Measurements from ENCODE around the gene AGO3. TPM values are rescaled to one million over a fixed set of nuclear protein-coding genes. Genes with fewer than 3 reads are reported as not detected.

AGO3 gene
- total and polyA plus RNA-seq, 7 donors: 2.2 to 17.6 (median 10.4) TPM

DNA sequence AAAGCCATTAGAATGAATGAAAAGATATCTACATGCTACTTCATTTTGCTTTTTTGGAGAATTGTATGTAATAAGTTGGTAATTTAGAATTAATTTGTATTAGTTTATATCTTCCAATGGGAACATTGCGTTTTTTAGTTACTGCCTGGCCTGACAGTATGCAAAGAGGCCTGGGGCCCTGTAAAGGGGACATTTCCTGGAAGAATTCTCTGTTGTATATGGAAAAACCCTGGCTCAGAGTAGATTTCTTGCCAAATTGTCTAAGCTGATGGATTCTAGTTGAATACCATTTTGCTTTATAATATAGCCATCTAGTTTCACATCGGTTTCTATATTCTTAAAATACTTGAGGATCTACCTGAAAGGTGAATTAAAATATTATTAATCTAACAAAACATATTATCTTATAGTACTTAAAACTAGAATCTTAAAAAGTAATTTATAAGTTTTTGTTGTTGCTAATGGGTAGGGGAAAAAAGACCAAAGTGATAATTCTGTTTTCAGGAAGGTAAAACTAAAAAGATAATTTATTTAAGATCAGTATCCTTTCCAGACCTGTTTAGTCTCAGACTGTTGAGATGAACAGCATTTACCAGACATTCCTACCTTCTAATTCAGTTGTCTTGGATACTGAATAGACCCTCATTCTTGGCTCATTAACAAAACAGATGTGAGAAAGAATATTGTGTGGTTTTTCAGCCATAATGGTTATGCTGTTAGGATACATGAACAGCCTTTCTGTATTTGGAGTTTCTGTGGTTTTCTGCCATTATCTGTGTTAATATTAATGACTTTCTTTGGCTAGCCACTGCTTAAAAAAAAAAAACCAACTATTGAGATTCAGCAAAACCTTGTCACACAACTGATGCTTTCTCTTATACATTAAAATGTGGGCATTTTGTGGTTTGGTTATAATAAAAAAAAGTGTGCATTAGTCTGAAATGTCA is 4.8 kb downstream of the AGO3 start:
- DNase-seq: no peak
- intact Hi-C loops (cut with DNase I): no loop called here
- WGBS, 3 donors: 62 to 69% (median 67%) methylated on average over 2 of the region's 2 CpGs
- H3K27me3 ChIP-seq (ENCODE audit: insufficient read depth in 3 of 3, low read length in 2 of 3): no peaks in the 10 kb centered on the region
- peaks cover 18% of the 10 kb centered on the region for H3K4me1 ChIP-seq
- H3K27ac ChIP-seq: no peak overlapping the region
- ATAC-seq: no peak
- no peak overlapping the region for H3K4me3 ChIP-seq
- no peaks in the 10 kb centered on the region for H3K9me3 ChIP-seq
- TF ChIP-seq CTCF (IDR thresholded peaks at IDR 0.05): no peak
- no peaks in the 10 kb centered on the region for H3K36me3 ChIP-seq (ENCODE audit: insufficient read depth in 1 of 2, low read depth in 1 of 2)

- no peak for ATAC-seq
- Histone ChIP-seq H3K27me3 (ENCODE audit: insufficient read depth in 3 of 3, low read length in 2 of 3) (no peaks in the 10 kb centered on the region), H3K4me3 (no peak overlapping the region), H3K27ac (no peak overlapping the region), H3K9me3 (no peaks in the 10 kb centered on the region), H3K36me3 (ENCODE audit: insufficient read depth in 1 of 2, low read depth in 1 of 2) (no peaks in the 10 kb centered on the region), H3K4me1 (peaks cover 16% of the 10 kb centered on the region)
- WGBS, 3 donors: 97 to 100% (median 98%) methylated on average over 3 of the region's 3 CpGs
- intact Hi-C loops (cut with DNase I): no loop called here
- no peak for DNase-seq
- no peak for TF ChIP-seq CTCF (IDR thresholded peaks at IDR 0.05)
Observed at GRCh38 chr1:35936838-35937237, 5.9 kb downstream of the AGO3 start.

DNA sequence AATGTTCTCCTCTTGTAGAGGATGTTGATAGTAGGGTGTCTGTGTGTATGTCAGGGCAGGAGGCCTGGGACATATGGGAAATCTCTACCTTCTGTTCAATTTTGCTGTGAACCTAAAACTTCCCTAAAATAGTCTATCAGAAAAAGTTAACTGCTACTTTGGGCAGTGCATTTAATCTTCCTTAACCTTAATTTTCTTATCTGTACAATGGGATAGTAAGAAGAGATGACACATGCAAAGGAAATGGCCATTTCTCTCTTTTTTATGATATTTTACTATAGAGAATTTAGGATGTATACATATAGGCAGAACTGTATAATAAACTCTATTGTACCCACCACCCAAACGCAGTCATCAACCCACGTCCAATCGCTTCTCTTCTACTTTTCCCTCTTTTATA is 8.6 kb downstream of the AGO3 start:
- no peak for ATAC-seq
- intact Hi-C loops (cut with DNase I): no loop called here
- WGBS, 3 donors: 98 to 99% (median 99%) methylated on average over 3 of the region's 3 CpGs
- Histone ChIP-seq H3K9me3 (no peaks in the 10 kb centered on the region), H3K27me3 (ENCODE audit: insufficient read depth in 3 of 3, low read length in 2 of 3) (no peaks in the 10 kb centered on the region), H3K36me3 (ENCODE audit: insufficient read depth in 1 of 2, low read depth in 1 of 2) (no peaks in the 10 kb centered on the region), H3K4me3 (no peak overlapping the region), H3K4me1 (no peaks in the 10 kb centered on the region), H3K27ac (no peak overlapping the region)
- no peak for DNase-seq
- no peak for TF ChIP-seq CTCF (IDR thresholded peaks at IDR 0.05)

DNA sequence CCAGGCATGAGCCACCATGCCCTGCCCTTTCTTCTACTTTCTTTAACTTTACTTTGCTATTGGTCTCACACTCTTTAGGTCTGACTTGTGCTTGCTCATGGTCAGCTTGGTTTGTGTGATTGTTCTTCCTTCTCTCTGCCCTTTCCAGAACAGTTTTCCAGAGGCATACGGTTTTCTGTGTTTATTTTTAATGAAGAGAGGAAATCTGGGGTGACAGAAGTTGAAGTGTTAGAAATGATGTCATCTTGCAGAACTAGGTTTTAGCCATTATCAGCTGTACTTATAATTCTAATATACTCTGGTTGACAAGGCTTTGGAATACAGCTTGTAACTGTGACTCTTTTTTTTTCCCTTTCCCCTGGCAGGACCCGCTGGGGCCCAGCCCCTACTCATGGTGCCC is 14.4 kb downstream of the AGO3 start:
- TF ChIP-seq CTCF (IDR thresholded peaks at IDR 0.05): no peak
- H3K4me3 ChIP-seq: no peak overlapping the region
- DNase-seq (no peak), ATAC-seq (no peak)
- no peak overlapping the region for H3K27ac ChIP-seq
- H3K9me3 ChIP-seq: no peaks in the 10 kb centered on the region
- H3K27me3 ChIP-seq (ENCODE audit: insufficient read depth in 3 of 3, low read length in 2 of 3): no peaks in the 10 kb centered on the region
- 62 to 71% (median 70%) methylated on average over 2 of the region's 2 CpGs for WGBS, 3 donors
- peaks cover 5% of the 10 kb centered on the region for H3K4me1 ChIP-seq
- peaks cover 0 to 20% of the 10 kb centered on the region in 2 donors for H3K36me3 ChIP-seq (ENCODE audit: insufficient read depth in 1 of 2, low read depth in 1 of 2)
- intact Hi-C loops (cut with DNase I): no loop called here
